ENCODE measurements around the gene ZFAND3. TPM values are rescaled to one million over a fixed set of nuclear protein-coding genes. Genes with fewer than 3 reads are reported as not detected.

Gene ZFAND3
- total and polyA plus RNA-seq, 10 of the 15 experiments (the other 5 are each of a cell fraction or from before 2014, with no cell fraction given), result 0.90 to 34.4 (median 16.3) TPM

GRCh38 chr6:38168126-38168525, 348.6 kb downstream of the ZFAND3 start:
- Histone ChIP-seq H3K4me3 (no peak overlapping the region), H3K9me3 (replicated peaks; ENCODE audit: control insufficient read depth, insufficient read depth, low read length) (no peaks in the 10 kb centered on the region), H3K9ac (ENCODE audit: control insufficient read depth, insufficient read depth, low read length) (no peak overlapping the region), H3K79me2 (ENCODE audit: control insufficient read depth, insufficient read depth, low read length) (no peaks in the 10 kb centered on the region), H3K27ac (ENCODE audit: control insufficient read depth, insufficient read depth) (no peak overlapping the region), H3K4me2 (ENCODE audit: control insufficient read depth, insufficient read depth) (no peak overlapping the region), H3K36me3 (ENCODE audit: control insufficient read depth in 2 of 2, insufficient read depth in 2 of 2, low read length in 1 of 2) (no peaks in the 10 kb centered on the region; a peak in 1 of 4 replicates), H4K20me1 (ENCODE audit: control insufficient read depth, insufficient read depth) (no peaks in the 10 kb centered on the region), H3K4me1 (ENCODE audit: control insufficient read depth, insufficient read depth, low read length) (no peaks in the 10 kb centered on the region), H3K27me3 (replicated peaks in 1 of 2; ENCODE audit: control insufficient read depth in 2 of 2, insufficient read depth in 2 of 2, low read length in 1 of 2) (no peaks in the 10 kb centered on the region), H2AFZ (ENCODE audit: control insufficient read depth, low read depth, low read length) (no peak overlapping the region)
- FAIRE-seq (no peak), ATAC-seq (no peak), DNase-seq (ENCODE audit: low read depth, low spot score) (no peak)
- TF ChIP-seq MYC (IDR thresholded peaks at IDR 0.05; ENCODE audit: insufficient read depth, insufficient read length, insufficient replicate concordance, low read length, severe bottlenecking) (no peak), SUPT20H (IDR thresholded peaks at IDR 0.05; ENCODE audit: borderline replicate concordance, control insufficient read depth, low read depth, low read length) (no peak), ATF7 (IDR thresholded peaks at IDR 0.05; ENCODE audit: low read depth) (no peak), HDAC2 (IDR thresholded peaks at IDR 0.05) (no peak), MEF2B (IDR thresholded peaks at IDR 0.05; ENCODE audit: partially characterized antibody, poor library complexity, severe bottlenecking) (no peak), PAX5 (IDR thresholded peaks at IDR 0.05; ENCODE audit: borderline replicate concordance, low read depth, low read length) (no peak), IKZF2 (IDR thresholded peaks at IDR 0.05) (no peak), CTCF (IDR thresholded peaks at IDR 0.05 in 2 of 3, conservative IDR thresholded peaks at IDR 0.05 in 1 of 3; ENCODE audit: control insufficient read depth in 2 of 3, extremely low read depth in 1 of 3, insufficient read depth in 1 of 3, low read depth in 3 of 3, low read length in 3 of 3) (no peak), YBX1 (IDR thresholded peaks at IDR 0.05) (no peak), E4F1 (IDR thresholded peaks at IDR 0.05; ENCODE audit: borderline replicate concordance, partially characterized antibody) (no peak), MEF2A (IDR thresholded peaks at IDR 0.05; ENCODE audit: insufficient read depth, low read depth, low read length) (no peak), RFX5 (IDR thresholded peaks at IDR 0.05; ENCODE audit: low read depth, low read length) (no peak)
- ChIA-PET SMC1A (ENCODE audit: uncharacterized antibody, unreplicated experiment) (no interaction called here), RAD21 (ENCODE audit: unreplicated experiment) (no interaction called here), POLR2A (no interaction called here), CTCF (no interaction called here)
- in situ Hi-C loops (cut with MboI), result no loop called here
- BruUV-seq (replicated peaks), result no TSS peak
- WGBS (ENCODE audit: insufficient coverage, insufficient replicate concordance, low lambda C conversion rate, missing lambda C conversion rate), result 79% methylated on average over 13 of the region's 13 CpGs
- intact Hi-C loops (cut with micrococcal nuclease; ENCODE audit: unreplicated experiment), result no loop called here
